ENCODE results near the gene ARL10. TPM values are rescaled to one million over a fixed set of nuclear protein-coding genes. Genes with fewer than 3 reads are reported as not detected.

The ARL10 gene
- total and polyA plus RNA-seq, 2 donors (not counting 1 experiment from before 2014, with no cell fraction given), result 13.1 to 27.9 TPM

DNA sequence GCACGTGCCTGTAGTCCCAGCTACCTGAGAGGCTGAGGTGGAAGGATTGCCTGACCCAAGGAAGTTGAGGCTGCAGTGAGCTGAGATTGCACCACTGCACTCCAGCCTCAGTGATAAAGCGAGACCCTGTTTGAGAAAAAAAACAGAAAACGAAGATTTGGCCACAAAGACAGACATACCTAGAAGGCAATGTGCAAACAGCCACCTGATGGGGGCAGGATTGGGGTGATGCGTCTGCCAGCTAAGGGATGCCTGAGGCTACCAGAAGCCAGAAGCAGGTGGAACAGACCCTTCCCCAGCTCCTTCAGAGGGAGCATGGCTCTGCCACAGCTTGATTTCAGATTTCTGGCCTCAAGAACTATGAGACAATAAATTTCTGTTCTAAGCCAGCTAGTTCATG is 26.2 kb downstream of the ARL10 start:
- Mint-ChIP-seq H3K27me3 (no peaks in the 10 kb centered on the region), H3K9me3 (ENCODE audit: insufficient read depth) (no peaks in the 10 kb centered on the region), H3K27ac (no peak overlapping the region), H3K4me3 (no peak overlapping the region), H3K4me1 (peaks cover 23% of the 10 kb centered on the region)
- CTCF ChIA-PET, result interaction anchor here (0.5 to 1.6 kb wide), 3 partner anchors 57 to 146 kb away, joined by 3 to 4 read pairs (median 3); partner anchors contain the start of gene FAF2
- no peak for DNase-seq
- H2AFZ ChIP-seq (ENCODE audit: insufficient read depth, low read depth, low read length, poor library complexity, severe bottlenecking), result no peak overlapping the region
- no peak for ATAC-seq (ENCODE audit: low read depth)
- H3K27ac ChIP-seq (ENCODE audit: low read length in 2 of 2), result no peak overlapping the region
- TF ChIP-seq CTCF (IDR thresholded peaks at IDR 0.05) (no peak), EZH2 (IDR thresholded peaks at IDR 0.05; ENCODE audit: borderline replicate concordance, insufficient read depth, low read depth, low read length, poor library complexity, severe bottlenecking) (no peak)
- H4K20me1 ChIP-seq (ENCODE audit: control insufficient read depth, insufficient read depth, low read length, poor library complexity, severe bottlenecking), result no peaks in the 10 kb centered on the region
- no peaks in the 10 kb centered on the region for H3K9me3 ChIP-seq (ENCODE audit: control extremely low read depth in 1 of 3, control insufficient read depth in 2 of 3, insufficient read depth in 1 of 3, low read length in 2 of 3)
- 100% methylated on average over 3 of the region's 4 CpGs for WGBS (ENCODE audit: insufficient coverage)
- no peak overlapping the region for H3K4me2 ChIP-seq (replicated peaks; ENCODE audit: low read depth, low read length, poor library complexity, severe bottlenecking)
- no peaks in the 10 kb centered on the region for H3K27me3 ChIP-seq (replicated peaks in 1 of 4; ENCODE audit: control extremely low read depth in 1 of 4, control insufficient read depth in 3 of 4, insufficient read depth in 4 of 4, low read length in 3 of 4)
- peaks cover 18 to 28% of the 10 kb centered on the region in 2 donors for H3K4me1 ChIP-seq (ENCODE audit: control insufficient read depth in 2 of 2, insufficient read depth in 2 of 2, low read length in 2 of 2)
- H3K9ac ChIP-seq (ENCODE audit: low read length), result no peak overlapping the region
- H3K36me3 ChIP-seq (replicated peaks in 1 of 2; ENCODE audit: control extremely low read depth in 1 of 2, control insufficient read depth in 1 of 2, extremely low read depth in 1 of 2, insufficient read depth in 2 of 2, low read length in 1 of 2), result peaks cover 0 to 15% of the 10 kb centered on the region in 2 experiments
- POLR2A ChIA-PET, result no interaction called here
- H3K79me2 ChIP-seq (ENCODE audit: control insufficient read depth, insufficient read depth, low read length), result peaks cover 31% of the 10 kb centered on the region
- H3K4me3 ChIP-seq (ENCODE audit: control extremely low read depth in 1 of 5, extremely low read depth in 1 of 5, insufficient read depth in 1 of 5, low read depth in 2 of 5, low read length in 4 of 5), result no peak overlapping the region
- intact Hi-C loops (cut with micrococcal nuclease), result no loop called here

DNA sequence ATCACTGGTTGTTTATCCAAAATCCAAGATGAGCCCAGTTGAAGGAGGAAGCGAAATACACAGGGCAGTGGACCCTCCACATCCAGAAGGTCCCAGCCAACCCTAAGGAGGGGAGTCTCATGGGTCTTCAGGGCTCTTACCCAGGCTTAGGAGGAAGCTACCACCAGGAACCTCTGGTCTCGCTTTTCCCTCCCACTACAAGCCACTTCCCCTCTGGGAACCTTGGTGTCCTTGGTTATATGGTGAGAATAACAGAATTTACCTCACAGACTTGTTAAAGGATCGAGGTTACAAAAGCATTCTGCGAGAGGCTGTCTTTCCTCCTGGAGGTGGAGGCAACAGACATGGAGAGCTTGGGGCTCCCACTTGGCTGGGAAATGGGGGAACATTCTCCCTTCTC is 26.7 kb downstream of the ARL10 start:
- ATAC-seq (ENCODE audit: low read depth), result no peak
- Histone ChIP-seq H2AFZ (ENCODE audit: insufficient read depth, low read depth, low read length, poor library complexity, severe bottlenecking) (no peak overlapping the region), H3K4me1 (ENCODE audit: control insufficient read depth in 2 of 2, insufficient read depth in 2 of 2, low read length in 2 of 2) (peaks cover 14 to 23% of the 10 kb centered on the region in 2 donors), H3K9me3 (ENCODE audit: control extremely low read depth in 1 of 3, control insufficient read depth in 2 of 3, insufficient read depth in 1 of 3, low read length in 2 of 3) (no peaks in the 10 kb centered on the region), H3K27me3 (replicated peaks in 1 of 4; ENCODE audit: control extremely low read depth in 1 of 4, control insufficient read depth in 3 of 4, insufficient read depth in 4 of 4, low read length in 3 of 4) (no peaks in the 10 kb centered on the region), H3K9ac (ENCODE audit: low read length) (no peak overlapping the region), H3K4me3 (ENCODE audit: control extremely low read depth in 1 of 5, extremely low read depth in 1 of 5, insufficient read depth in 1 of 5, low read depth in 2 of 5, low read length in 4 of 5) (no peak overlapping the region), H3K79me2 (ENCODE audit: control insufficient read depth, insufficient read depth, low read length) (peaks cover 26% of the 10 kb centered on the region), H3K4me2 (replicated peaks; ENCODE audit: low read depth, low read length, poor library complexity, severe bottlenecking) (no peak overlapping the region), H4K20me1 (ENCODE audit: control insufficient read depth, insufficient read depth, low read length, poor library complexity, severe bottlenecking) (no peaks in the 10 kb centered on the region), H3K36me3 (replicated peaks in 1 of 2; ENCODE audit: control extremely low read depth in 1 of 2, control insufficient read depth in 1 of 2, extremely low read depth in 1 of 2, insufficient read depth in 2 of 2, low read length in 1 of 2) (peaks cover 0 to 10% of the 10 kb centered on the region in 2 experiments), H3K27ac (ENCODE audit: low read length in 2 of 2) (no peak overlapping the region)
- Mint-ChIP-seq H3K9me3 (ENCODE audit: insufficient read depth) (no peaks in the 10 kb centered on the region), H3K27me3 (no peaks in the 10 kb centered on the region), H3K4me1 (peaks cover 20% of the 10 kb centered on the region), H3K4me3 (no peak overlapping the region), H3K27ac (no peak overlapping the region)
- no peak for DNase-seq
- no CpG with 5 or more reads among the region's 4 CpGs for WGBS (ENCODE audit: insufficient coverage)
- intact Hi-C loops (cut with micrococcal nuclease), result no loop called here
- CTCF ChIA-PET, result interaction anchor here (1.6 kb wide), 1 partner anchor 56 kb away, joined by 4 read pairs; the partner anchor contains the start of gene FAF2
- POLR2A ChIA-PET, result no interaction called here
- TF ChIP-seq CTCF (IDR thresholded peaks at IDR 0.05) (no peak), EZH2 (IDR thresholded peaks at IDR 0.05; ENCODE audit: borderline replicate concordance, insufficient read depth, low read depth, low read length, poor library complexity, severe bottlenecking) (no peak)
